ENCODE data around the gene FOXM1.

- TF ChIP-seq POLR2AphosphoS5 (IDR thresholded peaks at IDR 0.05; ENCODE audit: low read depth, low read length) (no peak), POLR2A (IDR thresholded peaks at IDR 0.05; ENCODE audit: low read depth, low read length) (no peak), TAF1 (IDR thresholded peaks at IDR 0.05; ENCODE audit: low read depth, low read length) (no peak), SPI1 (IDR thresholded peaks at IDR 0.05; ENCODE audit: low read depth, low read length) (no peak)
Observed at GRCh38 chr12:2923057-2923456, 46.1 kb upstream of the FOXM1 start.
